Fibroblast of lung (primary cell): ENCODE measurements around the gene PPP6R3.
"Not testable (repeated sequence)": the region's sequence is repeated elsewhere in the genome, so short reads cannot be mapped to it uniquely, and the experiment has no call there.

ENCODE experiments used
- CTCF ChIP-seq, 2 donors: IDR thresholded peaks in 1 of 2; conservative IDR thresholded peaks in 1 of 2; 1 replicate in 1 of 2; 2 replicates in 1 of 2; pipeline ENCODE4 v1.5.1; 2011 to 2012; ENCODE audit warnings: low read length in 2 of 2, control low read depth in 1 of 2, inconsistent platforms in 1 of 2, low read depth in 1 of 2, mild to moderate bottlenecking in 1 of 2
- EZH2 ChIP-seq: IDR thresholded peaks from 2 replicates; pipeline ENCODE4 v1.5.1; 2012; ENCODE audit warnings: low read length, control low read depth, mild to moderate bottlenecking; ENCODE audit errors: missing control alignments

- not testable (repeated sequence) for TF ChIP-seq CTCF (conservative IDR thresholded peaks at IDR 0.05 in 1 of 2, IDR thresholded peaks at IDR 0.05 in 1 of 2; ENCODE audit: low read depth in 1 of 2, low read length in 2 of 2); EZH2
These were observed 26.4 kb upstream of the PPP6R3 start for GRCh38 chr11:68434159-68434558.
